K562 (cell line): Measurements from ENCODE around the gene HVCN1.

Source experiments
- CBX3 ChIP-seq, 2 experiments: IDR thresholded peaks; 1 replicate in 1 of 2; 2 replicates in 1 of 2; pipeline ENCODE4 v1.6.1; 2012; ENCODE audit warnings: inconsistent platforms in 2 of 2, low read length in 2 of 2, borderline replicate concordance in 1 of 2, control low read depth in 1 of 2
- MYNN ChIP-seq, 2 experiments: sonication (generic); formaldehyde crosslinking in 1 of 2; IDR thresholded peaks; 2 replicates each; pipeline versions ENCODE4 v1.5.0 to v1.6.1; 2016 to 2020; ENCODE audit warnings: antibody characterized with exemption in 1 of 2, missing genetic modification reagents in 1 of 2
- RAD21 ChIP-seq, 2 experiments: fragments of 250-450 bp in 1 of 2; fragments of 450-650 bp in 1 of 2; sonication (Bioruptor Pico) in 1 of 2; formaldehyde crosslinking in 1 of 2; IDR thresholded peaks in 1 of 2; conservative IDR thresholded peaks in 1 of 2; 2 replicates each; pipeline versions ENCODE4 v1.4.0 to v1.8.0; 2020 to 2022; ENCODE audit warnings: mild to moderate bottlenecking in 2 of 2, moderate library complexity in 1 of 2
- SRSF7 ChIP-seq: fragments of 200-400 bp; formaldehyde crosslinking; optimal IDR thresholded peaks from 2 replicates; pipeline ENCODE3; 2017; ENCODE audit warnings: mild to moderate bottlenecking, low read depth, low read length
- ZKSCAN1 ChIP-seq: fragments of 150-350 bp; IDR thresholded peaks from 2 replicates; pipeline ENCODE4 v1.6.1; 2016; ENCODE audit warnings: low read depth, low read length
- TF ChIP-seq, protein P1 (sequence below), 3 experiments: IDR thresholded peaks in 2 of 3; conservative IDR thresholded peaks in 1 of 3; 2 replicates each; pipeline ENCODE4 v1.5.1; 2011 to 2012; ENCODE audit warnings: low read length in 3 of 3, mild to moderate bottlenecking in 3 of 3, control low read depth in 2 of 3, improper control_type of control experiment in 1 of 3, inconsistent platforms in 1 of 3, low read depth in 1 of 3, mixed read lengths in 1 of 3, moderate library complexity in 1 of 3; ENCODE audit not compliant: insufficient read depth in 2 of 3
- TF ChIP-seq, protein P2 (sequence below): fragments of 150-350 bp; conservative IDR thresholded peaks from 2 replicates; pipeline ENCODE4 v1.6.1; 2014; ENCODE audit warnings: low read length
- TF ChIP-seq, protein P3 (sequence below), 2 experiments: fragments of 450-650 bp; formaldehyde crosslinking in 1 of 2; IDR thresholded peaks; 2 replicates each; pipeline versions ENCODE4 v1.4.0 to v1.6.1; 2014 to 2020; ENCODE audit warnings: mild to moderate bottlenecking in 2 of 2, borderline replicate concordance in 1 of 2, low read depth in 1 of 2

DNA sequence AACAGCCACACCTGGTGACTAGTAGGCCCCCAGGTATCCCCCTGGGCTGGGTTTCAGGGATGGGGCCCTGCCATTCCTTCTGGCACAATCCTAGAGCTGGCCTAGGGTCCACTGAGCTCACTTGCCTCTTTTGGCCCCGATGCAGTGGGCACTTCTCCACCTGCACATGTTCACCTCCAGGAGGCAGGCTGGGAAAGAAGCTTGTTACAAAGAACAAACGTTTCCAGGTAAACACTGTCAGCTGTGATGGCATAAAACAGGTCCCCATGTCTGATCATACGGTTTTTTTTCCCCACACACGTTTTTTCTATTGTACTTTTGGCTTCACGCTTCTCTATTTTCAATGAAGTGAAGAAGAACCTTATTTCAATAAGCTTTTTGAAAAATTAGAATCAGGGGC lies 15.8 kb upstream of the HVCN1 start:
- TF ChIP-seq, protein P1, sequence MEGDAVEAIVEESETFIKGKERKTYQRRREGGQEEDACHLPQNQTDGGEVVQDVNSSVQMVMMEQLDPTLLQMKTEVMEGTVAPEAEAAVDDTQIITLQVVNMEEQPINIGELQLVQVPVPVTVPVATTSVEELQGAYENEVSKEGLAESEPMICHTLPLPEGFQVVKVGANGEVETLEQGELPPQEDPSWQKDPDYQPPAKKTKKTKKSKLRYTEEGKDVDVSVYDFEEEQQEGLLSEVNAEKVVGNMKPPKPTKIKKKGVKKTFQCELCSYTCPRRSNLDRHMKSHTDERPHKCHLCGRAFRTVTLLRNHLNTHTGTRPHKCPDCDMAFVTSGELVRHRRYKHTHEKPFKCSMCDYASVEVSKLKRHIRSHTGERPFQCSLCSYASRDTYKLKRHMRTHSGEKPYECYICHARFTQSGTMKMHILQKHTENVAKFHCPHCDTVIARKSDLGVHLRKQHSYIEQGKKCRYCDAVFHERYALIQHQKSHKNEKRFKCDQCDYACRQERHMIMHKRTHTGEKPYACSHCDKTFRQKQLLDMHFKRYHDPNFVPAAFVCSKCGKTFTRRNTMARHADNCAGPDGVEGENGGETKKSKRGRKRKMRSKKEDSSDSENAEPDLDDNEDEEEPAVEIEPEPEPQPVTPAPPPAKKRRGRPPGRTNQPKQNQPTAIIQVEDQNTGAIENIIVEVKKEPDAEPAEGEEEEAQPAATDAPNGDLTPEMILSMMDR (IDR thresholded peaks at IDR 0.05 in 2 of 3, conservative IDR thresholded peaks at IDR 0.05 in 1 of 3; ENCODE audit: insufficient read depth in 2 of 3, low read depth in 1 of 3, low read length in 3 of 3) = peak; percentile 40 to 51 (median 47)
- TF ChIP-seq SRSF7 (no peak), MYNN (IDR thresholded peaks at IDR 0.05) (no peak), MYNN (CRISPR knock-in tag; IDR thresholded peaks at IDR 0.05) (no peak), RAD21 (CRISPR knock-in tag; conservative IDR thresholded peaks at IDR 0.05 in 1 of 2, IDR thresholded peaks at IDR 0.05 in 1 of 2) (peak in 1 of 2 experiments; percentile 47; a peak in 2 of 4 replicates), CBX3 (IDR thresholded peaks at IDR 0.05; ENCODE audit: borderline replicate concordance in 1 of 2, low read length in 2 of 2) (no peak), ZKSCAN1 (no peak)
- TF ChIP-seq, protein P2, sequence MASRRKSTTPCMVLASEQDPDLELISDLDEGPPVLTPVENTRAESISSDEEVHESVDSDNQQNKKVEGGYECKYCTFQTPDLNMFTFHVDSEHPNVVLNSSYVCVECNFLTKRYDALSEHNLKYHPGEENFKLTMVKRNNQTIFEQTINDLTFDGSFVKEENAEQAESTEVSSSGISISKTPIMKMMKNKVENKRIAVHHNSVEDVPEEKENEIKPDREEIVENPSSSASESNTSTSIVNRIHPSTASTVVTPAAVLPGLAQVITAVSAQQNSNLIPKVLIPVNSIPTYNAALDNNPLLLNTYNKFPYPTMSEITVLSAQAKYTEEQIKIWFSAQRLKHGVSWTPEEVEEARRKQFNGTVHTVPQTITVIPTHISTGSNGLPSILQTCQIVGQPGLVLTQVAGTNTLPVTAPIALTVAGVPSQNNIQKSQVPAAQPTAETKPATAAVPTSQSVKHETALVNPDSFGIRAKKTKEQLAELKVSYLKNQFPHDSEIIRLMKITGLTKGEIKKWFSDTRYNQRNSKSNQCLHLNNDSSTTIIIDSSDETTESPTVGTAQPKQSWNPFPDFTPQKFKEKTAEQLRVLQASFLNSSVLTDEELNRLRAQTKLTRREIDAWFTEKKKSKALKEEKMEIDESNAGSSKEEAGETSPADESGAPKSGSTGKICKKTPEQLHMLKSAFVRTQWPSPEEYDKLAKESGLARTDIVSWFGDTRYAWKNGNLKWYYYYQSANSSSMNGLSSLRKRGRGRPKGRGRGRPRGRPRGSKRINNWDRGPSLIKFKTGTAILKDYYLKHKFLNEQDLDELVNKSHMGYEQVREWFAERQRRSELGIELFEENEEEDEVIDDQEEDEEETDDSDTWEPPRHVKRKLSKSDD = no peak
- TF ChIP-seq, protein P3, sequence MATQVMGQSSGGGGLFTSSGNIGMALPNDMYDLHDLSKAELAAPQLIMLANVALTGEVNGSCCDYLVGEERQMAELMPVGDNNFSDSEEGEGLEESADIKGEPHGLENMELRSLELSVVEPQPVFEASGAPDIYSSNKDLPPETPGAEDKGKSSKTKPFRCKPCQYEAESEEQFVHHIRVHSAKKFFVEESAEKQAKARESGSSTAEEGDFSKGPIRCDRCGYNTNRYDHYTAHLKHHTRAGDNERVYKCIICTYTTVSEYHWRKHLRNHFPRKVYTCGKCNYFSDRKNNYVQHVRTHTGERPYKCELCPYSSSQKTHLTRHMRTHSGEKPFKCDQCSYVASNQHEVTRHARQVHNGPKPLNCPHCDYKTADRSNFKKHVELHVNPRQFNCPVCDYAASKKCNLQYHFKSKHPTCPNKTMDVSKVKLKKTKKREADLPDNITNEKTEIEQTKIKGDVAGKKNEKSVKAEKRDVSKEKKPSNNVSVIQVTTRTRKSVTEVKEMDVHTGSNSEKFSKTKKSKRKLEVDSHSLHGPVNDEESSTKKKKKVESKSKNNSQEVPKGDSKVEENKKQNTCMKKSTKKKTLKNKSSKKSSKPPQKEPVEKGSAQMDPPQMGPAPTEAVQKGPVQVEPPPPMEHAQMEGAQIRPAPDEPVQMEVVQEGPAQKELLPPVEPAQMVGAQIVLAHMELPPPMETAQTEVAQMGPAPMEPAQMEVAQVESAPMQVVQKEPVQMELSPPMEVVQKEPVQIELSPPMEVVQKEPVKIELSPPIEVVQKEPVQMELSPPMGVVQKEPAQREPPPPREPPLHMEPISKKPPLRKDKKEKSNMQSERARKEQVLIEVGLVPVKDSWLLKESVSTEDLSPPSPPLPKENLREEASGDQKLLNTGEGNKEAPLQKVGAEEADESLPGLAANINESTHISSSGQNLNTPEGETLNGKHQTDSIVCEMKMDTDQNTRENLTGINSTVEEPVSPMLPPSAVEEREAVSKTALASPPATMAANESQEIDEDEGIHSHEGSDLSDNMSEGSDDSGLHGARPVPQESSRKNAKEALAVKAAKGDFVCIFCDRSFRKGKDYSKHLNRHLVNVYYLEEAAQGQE (IDR thresholded peaks at IDR 0.05; ENCODE audit: borderline replicate concordance) = peak; percentile 56; the same call in 1 of the 2 replicates
- TF ChIP-seq, protein P3 (CRISPR knock-in tag; IDR thresholded peaks at IDR 0.05; ENCODE audit: low read depth) = no peak
